Tibial nerve (tissue), 4 donors: ENCODE measurements around the gene STX12. TPM values are rescaled to one million over a fixed set of nuclear protein-coding genes. Genes with fewer than 3 reads are reported as not detected.

Experiments
- DNase-seq, 2 donors: peaks; one replicate each; pipeline ENCODE4 v3.0.0-alpha.2; 2019; ENCODE audit warnings: low spot score in 2 of 2
- H3K27ac ChIP-seq, 4 donors: fragments of 200-600 bp; sonication (generic) in 3 of 4; one replicate each; pipeline ENCODE4 v1.5.1; 2017 to 2019; ENCODE audit warnings: mild to moderate bottlenecking in 1 of 4
- H3K27me3 ChIP-seq, 2 donors: fragments of 200-600 bp; sonication (generic) in 1 of 2; one replicate each; pipeline versions ENCODE4 v1.5.1 to v1.6.0; 2017 to 2019
- H3K36me3 ChIP-seq, 3 donors: fragments of 200-600 bp; sonication (generic); one replicate each; pipeline ENCODE4 v1.5.1; 2018 to 2019
- H3K4me1 ChIP-seq, 4 donors: fragments of 200-600 bp; sonication (generic) in 3 of 4; one replicate each; pipeline ENCODE4 v1.5.1; 2017 to 2019
- H3K4me3 ChIP-seq, 4 donors: fragments of 200-600 bp; sonication (generic) in 3 of 4; one replicate each; pipeline ENCODE4 v1.5.1; 2017 to 2019; ENCODE audit warnings: mild to moderate bottlenecking in 1 of 4, moderate library complexity in 1 of 4
- H3K9me3 ChIP-seq, 4 donors: fragments of 200-600 bp; sonication (generic) in 3 of 4; one replicate each; pipeline ENCODE4 v1.5.1; 2017 to 2019
- CTCF ChIP-seq, 5 experiments: fragments of 200-600 bp in 3 of 5; fragments of 450-650 bp in 2 of 5; sonication (generic) in 3 of 5; IDR thresholded peaks; one replicate each; pipeline ENCODE4 v1.5.1; 2016 to 2019; ENCODE audit warnings: antibody characterized with exemption in 5 of 5, mild to moderate bottlenecking in 3 of 5, moderate library complexity in 2 of 5
- EP300 ChIP-seq, 2 donors: sonication (generic); formaldehyde crosslinking; IDR thresholded peaks; one replicate each; pipeline ENCODE4 v1.6.1; 2017; ENCODE audit warnings: antibody characterized with exemption in 2 of 2, mild to moderate bottlenecking in 1 of 2
- POLR2A ChIP-seq, 2 donors: fragments of 450-650 bp; IDR thresholded peaks; one replicate each; pipeline ENCODE4 v1.6.1; 2017; ENCODE audit warnings: antibody characterized with exemption in 2 of 2, mild to moderate bottlenecking in 2 of 2, moderate library complexity in 2 of 2
- WGBS, 2 donors: methylation state at CpG; one replicate each; pipeline ENCODE4 v1.1.5; 2018; 5-methylcytosine and 5-hydroxymethylcytosine counted together
- total RNA-seq, 4 donors: library from RNA; depleted of rRNA; stranded (reverse); fragments of >200 nt; gene quantifications; one replicate each; pipeline ENCODE4 v1.1.0, GENCODE V29; 2016

Gene STX12
- total RNA-seq, 4 donors from 2014 or later = 51.6 to 71.0 (median 66.9) TPM

- peak overlapping the region in 2 of 4 donors; percentile 93 to 95 for H3K27ac ChIP-seq
- DNase-seq = no peak
- H3K4me3 ChIP-seq = peak overlapping the region in 2 of 4 donors; percentile 67 to 97
Observed at GRCh38 chr1:27727126-27727525, 45.9 kb upstream of the STX12 start.

GRCh38 chr1:27736252-27736651 lies 36.8 kb upstream of the STX12 start:
- Histone ChIP-seq H3K27me3 (no peaks in the 10 kb centered on the region), H3K27ac (no peak overlapping the region), H3K9me3 (no peaks in the 10 kb centered on the region), H3K4me3 (no peak overlapping the region), H3K4me1 (no peaks in the 10 kb centered on the region), H3K36me3 (peaks cover 0 to 91% (median 0%) of the 10 kb centered on the region in 3 donors)
- no peak for DNase-seq
- 93 to 99% methylated on average over 3 of the region's 3 CpGs for WGBS, 2 donors
- TF ChIP-seq CTCF (IDR thresholded peaks at IDR 0.05) (no peak), POLR2A (IDR thresholded peaks at IDR 0.05) (no peak), EP300 (IDR thresholded peaks at IDR 0.05) (no peak)

More at GRCh38 chr1:27727126-27727525, 45.9 kb upstream of the STX12 start:
- 66 to 68% methylated on average over 3 of the region's 3 CpGs for WGBS, 2 donors
- Histone ChIP-seq H3K4me1 (peaks cover 0 to 38% (median 13%) of the 10 kb centered on the region in 4 donors), H3K27me3 (no peaks in the 10 kb centered on the region), H3K36me3 (peaks cover 0 to 21% (median 0%) of the 10 kb centered on the region in 3 donors), H3K9me3 (no peaks in the 10 kb centered on the region)
- TF ChIP-seq EP300 (IDR thresholded peaks at IDR 0.05) (no peak), CTCF (IDR thresholded peaks at IDR 0.05) (no peak), POLR2A (IDR thresholded peaks at IDR 0.05) (no peak)

- no peak for TF ChIP-seq CTCF (IDR thresholded peaks at IDR 0.05)
- no peak for TF ChIP-seq POLR2A (IDR thresholded peaks at IDR 0.05)
- TF ChIP-seq EP300 (IDR thresholded peaks at IDR 0.05) = no peak
- H3K27ac ChIP-seq = no peak overlapping the region
- H3K9me3 ChIP-seq = no peaks in the 10 kb centered on the region
- peaks cover 0 to 94% (median 6%) of the 10 kb centered on the region in 3 donors for H3K36me3 ChIP-seq
- no peaks in the 10 kb centered on the region for H3K4me1 ChIP-seq
- DNase-seq = no peak
- WGBS, 2 donors = 97 to 98% methylated on average over 6 of the region's 6 CpGs
- no peaks in the 10 kb centered on the region for H3K27me3 ChIP-seq
- H3K4me3 ChIP-seq = no peak overlapping the region
Observed at GRCh38 chr1:27741121-27741520, 31.9 kb upstream of the STX12 start.

- Histone ChIP-seq H3K4me1 (no peaks in the 10 kb centered on the region), H3K36me3 (peaks cover 0 to 94% (median 13%) of the 10 kb centered on the region in 3 donors), H3K4me3 (no peak overlapping the region), H3K9me3 (no peaks in the 10 kb centered on the region), H3K27me3 (no peaks in the 10 kb centered on the region), H3K27ac (no peak overlapping the region)
- DNase-seq = no peak
- WGBS, 2 donors = 89 to 96% methylated on average over 5 of the region's 5 CpGs
- TF ChIP-seq POLR2A (IDR thresholded peaks at IDR 0.05) (no peak), EP300 (IDR thresholded peaks at IDR 0.05) (no peak), CTCF (IDR thresholded peaks at IDR 0.05) (no peak)
Observed at GRCh38 chr1:27744556-27744955, 28.5 kb upstream of the STX12 start.

GRCh38 chr1:27745466-27745865 lies 27.6 kb upstream of the STX12 start:
- no peak overlapping the region for H3K4me3 ChIP-seq
- H3K27me3 ChIP-seq = no peaks in the 10 kb centered on the region
- no peak overlapping the region for H3K27ac ChIP-seq
- no peaks in the 10 kb centered on the region for H3K9me3 ChIP-seq
- peaks cover 0 to 94% (median 15%) of the 10 kb centered on the region in 3 donors for H3K36me3 ChIP-seq
- no peak for TF ChIP-seq POLR2A (IDR thresholded peaks at IDR 0.05)
- no peak for TF ChIP-seq CTCF (IDR thresholded peaks at IDR 0.05)
- TF ChIP-seq EP300 (IDR thresholded peaks at IDR 0.05) = no peak
- H3K4me1 ChIP-seq = no peaks in the 10 kb centered on the region
- no peak for DNase-seq
- 92 to 93% methylated on average over 4 of the region's 4 CpGs for WGBS, 2 donors
